Endothelial cell of umbilical vein (primary cell): Measurements from ENCODE around the gene SLC9A3. TPM values are rescaled to one million over a fixed set of nuclear protein-coding genes. Genes with fewer than 3 reads are reported as not detected.

ENCODE experiments used
- BruUV-seq: library from RNA; stranded (reverse); fragments of 400-500 nt; replicated peaks from 2 replicates; lab custom pipeline; 2021; lab: Mats Ljungman, UMichigan
- CTCF ChIA-PET: fragments of 300-600, 350-600 bp; sonication (Branson Sonifier 250); formaldehyde crosslinking; loops from one replicate; lab custom pipeline; 2021; ENCODE audit warnings: antibody characterized with exemption, inconsistent platforms; lab: Charles Lee
- POLR2A ChIA-PET: fragments of 300-600, 350-600 bp; sonication (Branson Sonifier 250); formaldehyde crosslinking; loops from one replicate; lab custom pipeline; 2021; ENCODE audit warnings: antibody characterized with exemption, inconsistent platforms; lab: Charles Lee
- DNase-seq: peaks from one replicate; pipeline ENCODE4 v3.0.0-alpha.2; 2011; ENCODE audit warnings: low read depth, low spot score
- FAIRE-seq: peaks from 2 replicates; lab custom pipeline; 2011; peaks lifted over from hg19 to GRCh38; lab: Jason Lieb, UNC
- H2AFZ ChIP-seq: 2 replicates; pipeline ENCODE4 v1.6.0; 2012; ENCODE audit warnings: low read depth, low read length, control low read depth, inconsistent platforms
- H3K27ac ChIP-seq: 2 replicates; pipeline ENCODE4 v1.5.1; 2011; ENCODE audit warnings: low read depth, mild to moderate bottlenecking, control low read depth, low read length, moderate library complexity; ENCODE audit not compliant: insufficient read depth
- H3K27me3 ChIP-seq, 2 experiments: 2 replicates each; pipeline versions ENCODE4 v1.6.0 to v1.6.1; 2011; ENCODE audit warnings: low read length in 2 of 2, mixed read lengths in 1 of 2; ENCODE audit not compliant: control insufficient read depth in 2 of 2, insufficient read depth in 2 of 2
- H3K36me3 ChIP-seq, 2 experiments: 2 replicates in 1 of 2; 3 replicates in 1 of 2; pipeline ENCODE4 v1.5.1; 2011; ENCODE audit warnings: low read length in 2 of 2, mild to moderate bottlenecking in 1 of 2, moderate library complexity in 1 of 2; ENCODE audit not compliant: control insufficient read depth in 2 of 2, insufficient read depth in 2 of 2; ENCODE audit errors: extremely low read depth in 1 of 2
- H3K4me1 ChIP-seq: 3 replicates; pipeline ENCODE4 v1.5.1; 2011; ENCODE audit warnings: mild to moderate bottlenecking, low read length; ENCODE audit not compliant: control insufficient read depth, insufficient read depth; ENCODE audit errors: extremely low read depth
- H3K4me2 ChIP-seq: 2 replicates; pipeline ENCODE4 v1.6.1; 2011; ENCODE audit warnings: low read length, control low read depth, mixed read lengths; ENCODE audit not compliant: insufficient read depth
- H3K4me3 ChIP-seq, 3 experiments: fragments of 200-600 bp in 1 of 3; sonication (generic), shearing (Covaris generic) in 1 of 3; replicated peaks in 1 of 3; 2 replicates each; pipeline ENCODE4 v1.5.1; 2011 to 2016; ENCODE audit warnings: control low read depth in 3 of 3, low read length in 3 of 3, mild to moderate bottlenecking in 2 of 3, inconsistent platforms in 1 of 3, low read depth in 1 of 3, moderate library complexity in 1 of 3; ENCODE audit not compliant: insufficient read depth in 1 of 3
- H3K79me2 ChIP-seq: 2 replicates; pipeline ENCODE4 v1.6.0; 2012; ENCODE audit warnings: low read length, inconsistent platforms; ENCODE audit not compliant: control insufficient read depth, insufficient read depth
- H3K9ac ChIP-seq: replicated peaks from 2 replicates; pipeline ENCODE3; 2011; ENCODE audit warnings: low read length, control low read depth; ENCODE audit not compliant: insufficient read depth; ENCODE audit errors: extremely low read depth
- H3K9me1 ChIP-seq: replicated peaks from 3 replicates; pipeline ENCODE4 v1.6.0; 2011; ENCODE audit warnings: mild to moderate bottlenecking, low read length; ENCODE audit not compliant: control insufficient read depth, insufficient read depth; ENCODE audit errors: extremely low read depth
- H3K9me3 ChIP-seq: replicated peaks from 2 replicates; pipeline ENCODE4 v1.5.1; 2012; ENCODE audit warnings: low read length, inconsistent platforms; ENCODE audit not compliant: control insufficient read depth, insufficient read depth
- H4K20me1 ChIP-seq: replicated peaks from 2 replicates; pipeline ENCODE3; 2011; ENCODE audit warnings: mild to moderate bottlenecking, low read length; ENCODE audit not compliant: control insufficient read depth, insufficient read depth; ENCODE audit errors: extremely low read depth
- CTCF ChIP-seq, 2 donors: IDR thresholded peaks; 1 replicate in 1 of 2; 2 replicates in 1 of 2; pipeline ENCODE4 v1.5.1; 2011; ENCODE audit warnings: low read length in 2 of 2, mild to moderate bottlenecking in 2 of 2, moderate library complexity in 2 of 2, control low read depth in 1 of 2, inconsistent platforms in 1 of 2, low read depth in 1 of 2; ENCODE audit not compliant: insufficient read depth in 1 of 2; ENCODE audit errors: extremely low read depth in 1 of 2
- EZH2 ChIP-seq: IDR thresholded peaks from 2 replicates; pipeline ENCODE4 v1.6.1; 2012; ENCODE audit warnings: borderline replicate concordance, low read depth, mild to moderate bottlenecking, moderate library complexity, low read length, inconsistent platforms; ENCODE audit not compliant: severe bottlenecking
- FOS ChIP-seq: IDR thresholded peaks from 2 replicates; pipeline ENCODE4 v1.6.1; 2011; ENCODE audit warnings: mild to moderate bottlenecking, low read length, moderate library complexity, borderline replicate concordance; ENCODE audit not compliant: insufficient read depth
- GATA2 ChIP-seq: IDR thresholded peaks from 2 replicates; pipeline ENCODE4 v1.7.0; 2011; ENCODE audit warnings: low read depth, mild to moderate bottlenecking, moderate library complexity, mixed read lengths, low read length; ENCODE audit not compliant: insufficient read length, insufficient read depth
- JUN ChIP-seq: IDR thresholded peaks from 2 replicates; pipeline ENCODE4 v1.6.1; 2011; ENCODE audit warnings: borderline replicate concordance, low read depth; ENCODE audit not compliant: insufficient read length, insufficient read depth
- MAX ChIP-seq: IDR thresholded peaks from 2 replicates; pipeline ENCODE4 v1.6.1; 2011; ENCODE audit not compliant: insufficient read depth, insufficient read length
- MYC ChIP-seq: IDR thresholded peaks from one replicate; pipeline ENCODE4 v1.6.1; 2011; ENCODE audit warnings: mild to moderate bottlenecking, low read depth, low read length
- POLR2A ChIP-seq: IDR thresholded peaks from 2 replicates; pipeline ENCODE4 v1.6.1; 2012; ENCODE audit warnings: low read depth, mild to moderate bottlenecking, control low read depth, low read length
- POLR2AphosphoS5 ChIP-seq: IDR thresholded peaks from 2 replicates; pipeline ENCODE4 v1.6.1; 2012; ENCODE audit warnings: low read depth, mild to moderate bottlenecking, control low read depth, low read length, moderate library complexity; ENCODE audit not compliant: insufficient read depth
- dilution Hi-C: fragments of 300-500 bp; cut with MboI; formaldehyde crosslinking; loops from one replicate; pipeline ENCODE4 v1.15.0; 2019; ENCODE audit warnings: low sequenced_read_pairs; ENCODE audit not compliant: extremely low pct_ligation_motif_present
- intact Hi-C: fragments of 100-400 bp; cut with micrococcal nuclease; formaldehyde crosslinking; loops from one replicate; pipeline ENCODE4 v1.10.0; 2022
- polyA plus RNA-seq, 4 experiments: library from polyadenylated mRNA; depleted of rRNA in 3 of 4; stranded (reverse) in 3 of 4; unstranded in 1 of 4; fragments of >200 nt; gene quantifications; 2 replicates each; pipeline versions ENCODE4 v1.2.1 to v1.2.3, GENCODE V29; 2011 to 2012; ENCODE audit warnings: missing spikeins in 1 of 4
- total RNA-seq: library from RNA; stranded (reverse); gene quantifications from 2 replicates; pipeline ENCODE4 v1.2.3, GENCODE V29; 2021

SLC9A3 gene
- total and polyA plus RNA-seq, 2 donors (not counting 3 experiments of a cell fraction or from before 2014, with no cell fraction given), result 0.79 to 0.82 TPM

- CTCF ChIA-PET, result interaction anchor here (1.6 kb wide), 1 partner anchor 87 kb away, joined by 4 read pairs; no protein-coding TSS in a partner anchor
Measured at GRCh38 chr5:533955-534742, 9.9 kb upstream of the SLC9A3 start.

More at GRCh38 chr5:533955-534742, 9.9 kb upstream of the SLC9A3 start:
- TF ChIP-seq CTCF (IDR thresholded peaks at IDR 0.05; ENCODE audit: extremely low read depth in 1 of 2, insufficient read depth in 1 of 2, low read depth in 1 of 2, low read length in 2 of 2) (no peak), MAX (no peak), JUN (no peak), FOS (no peak), POLR2AphosphoS5 (no peak), MYC (no peak), POLR2A (no peak), EZH2 (no peak), GATA2 (no peak)
- H4K20me1 ChIP-seq, result no peaks in the 10 kb centered on the region
- H3K79me2 ChIP-seq, result no peaks in the 10 kb centered on the region
- no peaks in the 10 kb centered on the region for H3K9me1 ChIP-seq
- H3K4me2 ChIP-seq, result no peak overlapping the region
- H2AFZ ChIP-seq, result no peak overlapping the region
- intact Hi-C loops (no loop called here), dilution Hi-C loops (no loop called here)
- FAIRE-seq (no peak), DNase-seq (no peak)
- no TSS peak for BruUV-seq
- no peak overlapping the region for H3K27ac ChIP-seq
- no peaks in the 10 kb centered on the region for H3K4me1 ChIP-seq
- no peaks in the 10 kb centered on the region for H3K9me3 ChIP-seq
- no peak overlapping the region for H3K4me3 ChIP-seq
- POLR2A ChIA-PET, result no interaction called here
- peaks cover 8 to 14% of the 10 kb centered on the region in 2 experiments for H3K27me3 ChIP-seq
- no peaks in the 10 kb centered on the region for H3K36me3 ChIP-seq
- no peak overlapping the region for H3K9ac ChIP-seq
